Stromal cell of bone marrow (primary cell): ENCODE data around the gene FGGY.
"Not testable (repeated sequence)": the region's sequence is repeated elsewhere in the genome, so short reads cannot be mapped to it uniquely, and the experiment has no call there.

Experiments used
- DNase-seq: peaks from one replicate; pipeline ENCODE4 v3.0.0-alpha.2; 2012; ENCODE audit warnings: low read depth

The FGGY gene

GRCh38 chr1:59703226-59703917, 406.5 kb downstream of the FGGY start:
- peak; percentile 65 for DNase-seq

GRCh38 chr1:59703918-59704378, 407.1 kb downstream of the FGGY start:
- no peak for DNase-seq

GRCh38 chr1:59704716-59705115, 407.8 kb downstream of the FGGY start:
- no peak for DNase-seq

- DNase-seq = peak; percentile 64
Observed at GRCh38 chr1:59705466-59706302, 408.8 kb downstream of the FGGY start.

GRCh38 chr1:59706303-59706599, 409.4 kb downstream of the FGGY start:
- no peak for DNase-seq

GRCh38 chr1:59707178-59707791, 410.4 kb downstream of the FGGY start:
- peak; percentile 98 for DNase-seq

GRCh38 chr1:59709333-59709732, 412.4 kb downstream of the FGGY start:
- no peak for DNase-seq

GRCh38 chr1:59710920-59711319, 414.0 kb downstream of the FGGY start:
- not testable (repeated sequence) for DNase-seq

GRCh38 chr1:59714219-59714618, 417.3 kb downstream of the FGGY start:
- no peak for DNase-seq

- no peak for DNase-seq
Observed at GRCh38 chr1:59714966-59715365, 418.1 kb downstream of the FGGY start.

GRCh38 chr1:59716832-59717231, 419.9 kb downstream of the FGGY start:
- DNase-seq = no peak

- DNase-seq = no peak
Observed at GRCh38 chr1:59718064-59718988, 421.4 kb downstream of the FGGY start.

GRCh38 chr1:59718989-59719360, 422.1 kb downstream of the FGGY start:
- no peak for DNase-seq

- no peak for DNase-seq
Observed at GRCh38 chr1:59720326-59721115, 423.6 kb downstream of the FGGY start.

- peak; percentile 73 for DNase-seq
Observed at GRCh38 chr1:59730302-59730701, 433.4 kb downstream of the FGGY start.

- DNase-seq = peak; percentile 96
Observed at GRCh38 chr1:59730759-59731478, 434.0 kb downstream of the FGGY start.

- no peak for DNase-seq
Observed at GRCh38 chr1:59731591-59731990, 434.7 kb downstream of the FGGY start.

GRCh38 chr1:59732214-59732955, 435.5 kb downstream of the FGGY start:
- no peak for DNase-seq

- no peak for DNase-seq
Observed at GRCh38 chr1:59733443-59734141, 436.7 kb downstream of the FGGY start.
